Measurements from ENCODE around the gene MX2.

Gene MX2

DNA sequence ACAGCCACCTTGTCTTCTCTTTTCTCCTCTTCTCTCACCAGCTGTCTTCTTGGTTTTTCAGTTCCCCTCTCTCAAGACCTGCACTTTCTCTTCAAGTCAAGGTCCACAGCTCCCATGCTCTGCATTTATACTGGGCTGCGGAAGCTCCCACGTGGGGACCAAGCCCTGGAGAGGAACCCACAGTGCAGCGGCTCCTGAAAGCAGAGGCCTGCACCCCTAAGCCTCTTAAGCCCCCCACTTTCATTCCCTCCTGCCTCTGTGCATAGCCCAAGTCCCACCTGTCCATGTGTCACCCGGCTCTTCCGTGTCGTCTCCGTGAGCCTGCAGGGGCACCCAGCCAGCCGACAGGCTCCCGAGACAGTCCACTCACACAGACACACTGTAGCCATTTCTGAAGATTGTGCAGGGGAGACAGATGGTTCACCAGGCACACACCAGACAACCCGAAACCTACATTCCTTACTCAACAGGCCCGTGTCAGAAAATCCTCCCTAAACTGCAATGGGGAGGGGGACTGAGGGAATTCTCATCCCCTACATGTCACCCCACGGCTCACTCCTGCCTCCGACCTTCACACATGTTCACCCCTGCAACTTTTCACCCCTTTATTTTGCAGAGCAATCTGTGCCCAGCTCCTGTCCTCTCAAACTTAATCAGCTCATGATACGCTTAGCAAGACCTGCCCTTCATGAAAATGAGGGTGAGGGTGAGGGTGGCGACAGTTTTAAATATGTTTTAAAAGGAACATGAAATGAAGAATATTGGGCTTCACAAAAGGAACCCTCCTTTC, 6.3 kb downstream of the MX2 start:
- TF ChIP-seq, protein P1, sequence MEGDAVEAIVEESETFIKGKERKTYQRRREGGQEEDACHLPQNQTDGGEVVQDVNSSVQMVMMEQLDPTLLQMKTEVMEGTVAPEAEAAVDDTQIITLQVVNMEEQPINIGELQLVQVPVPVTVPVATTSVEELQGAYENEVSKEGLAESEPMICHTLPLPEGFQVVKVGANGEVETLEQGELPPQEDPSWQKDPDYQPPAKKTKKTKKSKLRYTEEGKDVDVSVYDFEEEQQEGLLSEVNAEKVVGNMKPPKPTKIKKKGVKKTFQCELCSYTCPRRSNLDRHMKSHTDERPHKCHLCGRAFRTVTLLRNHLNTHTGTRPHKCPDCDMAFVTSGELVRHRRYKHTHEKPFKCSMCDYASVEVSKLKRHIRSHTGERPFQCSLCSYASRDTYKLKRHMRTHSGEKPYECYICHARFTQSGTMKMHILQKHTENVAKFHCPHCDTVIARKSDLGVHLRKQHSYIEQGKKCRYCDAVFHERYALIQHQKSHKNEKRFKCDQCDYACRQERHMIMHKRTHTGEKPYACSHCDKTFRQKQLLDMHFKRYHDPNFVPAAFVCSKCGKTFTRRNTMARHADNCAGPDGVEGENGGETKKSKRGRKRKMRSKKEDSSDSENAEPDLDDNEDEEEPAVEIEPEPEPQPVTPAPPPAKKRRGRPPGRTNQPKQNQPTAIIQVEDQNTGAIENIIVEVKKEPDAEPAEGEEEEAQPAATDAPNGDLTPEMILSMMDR (conservative IDR thresholded peaks at IDR 0.05; ENCODE audit: low read length): no peak
- DNase-seq (ENCODE audit: low read depth): no peak
- H3K4me3 ChIP-seq (ENCODE audit: low read length): no peak overlapping the region

DNA sequence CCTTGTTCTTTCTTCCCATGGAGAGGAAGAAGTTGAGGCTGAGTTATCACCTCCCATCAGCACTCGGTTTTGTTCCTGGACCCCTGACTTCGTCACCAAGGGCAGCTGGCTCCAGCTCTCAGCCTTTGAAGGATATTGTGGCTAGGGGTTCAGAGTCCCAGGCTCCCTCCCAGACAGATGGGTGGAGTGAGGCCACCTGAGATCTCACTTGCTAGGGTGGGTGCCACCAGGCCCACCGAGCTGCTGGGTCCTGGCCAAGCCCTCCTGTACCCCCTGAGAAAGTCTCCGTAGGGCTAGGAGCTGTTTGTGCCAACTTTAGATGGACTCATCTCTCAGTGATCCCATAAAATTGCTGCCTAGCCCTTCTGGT, 6.9 kb downstream of the MX2 start:
- DNase-seq (ENCODE audit: low read depth): no peak
- no peak overlapping the region for H3K4me3 ChIP-seq (ENCODE audit: low read length)
- TF ChIP-seq, protein P1 (conservative IDR thresholded peaks at IDR 0.05; ENCODE audit: low read length): no peak

DNA sequence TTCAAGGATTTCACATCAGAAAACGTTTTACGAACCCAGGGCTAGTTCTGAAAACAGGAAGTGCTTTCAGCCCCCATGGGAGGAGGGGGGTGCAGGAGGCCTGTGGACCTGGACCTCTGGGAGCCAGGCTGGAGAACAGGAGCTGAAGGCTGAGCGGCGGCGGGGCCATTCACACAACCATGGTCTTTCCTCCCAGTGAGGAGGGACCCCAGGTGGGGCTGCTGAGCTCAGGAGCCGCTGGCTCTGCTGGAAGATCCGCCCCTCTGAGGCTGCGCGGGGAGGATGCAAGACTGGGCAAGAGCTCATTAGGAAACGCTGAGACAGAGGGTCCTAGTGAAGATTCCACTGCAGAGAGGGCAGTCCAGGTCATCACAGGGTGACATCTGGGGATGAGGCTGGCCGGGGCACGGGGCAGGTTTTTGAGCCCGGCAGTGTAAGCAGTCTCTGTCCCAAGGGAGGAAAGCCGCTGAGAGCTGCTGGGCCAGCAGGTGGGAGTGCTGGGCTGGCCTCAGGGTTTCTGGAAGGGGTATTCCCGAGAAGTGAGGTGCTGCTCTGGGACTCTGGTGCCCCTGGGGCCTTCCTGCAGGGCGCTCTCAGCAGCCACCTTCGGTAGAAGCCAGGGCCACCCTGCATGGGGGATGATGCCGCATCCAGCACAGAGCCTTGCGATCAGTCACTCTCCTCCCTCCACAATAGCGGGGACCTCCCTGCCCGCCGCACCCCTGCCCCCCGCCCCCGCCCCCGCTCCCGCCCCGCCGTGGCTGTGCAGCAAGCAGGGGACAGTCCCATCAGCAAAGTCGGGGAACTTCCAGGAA, 7.5 kb downstream of the MX2 start:
- peak overlapping the region; percentile 27 for H3K4me3 ChIP-seq (ENCODE audit: low read length)
- DNase-seq (ENCODE audit: low read depth): peak; percentile 17

DNA sequence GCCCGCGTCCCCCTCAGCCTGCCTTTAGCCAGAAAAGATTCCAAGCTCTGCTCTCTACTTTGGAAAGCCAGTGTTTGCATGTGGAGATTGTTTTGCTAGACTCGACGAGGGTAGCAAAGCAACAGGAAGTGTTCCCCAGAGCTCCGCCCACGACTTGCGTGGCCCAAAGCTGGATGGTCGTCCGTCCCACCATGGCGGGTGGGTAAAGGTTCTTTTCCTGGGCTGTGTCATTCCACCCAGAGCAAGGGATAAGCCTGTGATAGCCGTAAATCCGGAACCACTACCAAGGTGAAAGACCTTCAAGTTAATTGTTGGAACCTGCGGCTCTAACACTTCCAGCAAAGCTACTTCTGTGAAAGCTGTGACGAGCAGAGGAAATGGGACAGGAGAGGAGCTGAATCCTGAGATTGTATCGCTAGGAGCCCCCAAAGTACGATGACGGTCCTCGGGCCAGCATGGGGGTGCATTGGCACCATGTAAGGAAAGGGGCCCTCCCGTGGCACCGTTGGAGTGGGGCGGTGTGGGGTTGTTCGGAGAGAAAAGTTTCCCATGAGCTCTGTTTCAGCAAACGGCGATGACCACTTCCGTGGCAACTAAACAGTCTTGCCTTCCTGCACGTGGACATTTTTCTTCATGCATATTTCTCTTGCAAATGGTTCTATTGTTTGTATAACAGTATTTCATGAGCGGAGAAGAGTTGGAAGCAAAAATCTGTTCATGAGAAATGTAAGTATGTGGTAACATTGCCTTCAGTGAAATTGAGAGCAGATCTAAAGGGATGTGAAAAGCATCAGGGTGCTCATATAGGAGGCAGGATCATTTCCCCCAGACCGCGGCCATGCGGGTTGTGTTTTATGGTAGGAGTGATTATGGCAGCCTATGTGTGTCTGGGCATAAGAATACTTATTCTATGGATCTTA, 8.4 kb downstream of the MX2 start:
- no peak overlapping the region for H3K4me3 ChIP-seq (ENCODE audit: low read length)
- DNase-seq (ENCODE audit: low read depth): no peak
- TF ChIP-seq, protein P1 (conservative IDR thresholded peaks at IDR 0.05; ENCODE audit: low read length): no peak

More for the DNA sequence above, 7.5 kb downstream of the MX2 start:
- TF ChIP-seq, protein P1 (conservative IDR thresholded peaks at IDR 0.05; ENCODE audit: low read length): peak; percentile 21; the same call in 1 of the 2 replicates

DNA sequence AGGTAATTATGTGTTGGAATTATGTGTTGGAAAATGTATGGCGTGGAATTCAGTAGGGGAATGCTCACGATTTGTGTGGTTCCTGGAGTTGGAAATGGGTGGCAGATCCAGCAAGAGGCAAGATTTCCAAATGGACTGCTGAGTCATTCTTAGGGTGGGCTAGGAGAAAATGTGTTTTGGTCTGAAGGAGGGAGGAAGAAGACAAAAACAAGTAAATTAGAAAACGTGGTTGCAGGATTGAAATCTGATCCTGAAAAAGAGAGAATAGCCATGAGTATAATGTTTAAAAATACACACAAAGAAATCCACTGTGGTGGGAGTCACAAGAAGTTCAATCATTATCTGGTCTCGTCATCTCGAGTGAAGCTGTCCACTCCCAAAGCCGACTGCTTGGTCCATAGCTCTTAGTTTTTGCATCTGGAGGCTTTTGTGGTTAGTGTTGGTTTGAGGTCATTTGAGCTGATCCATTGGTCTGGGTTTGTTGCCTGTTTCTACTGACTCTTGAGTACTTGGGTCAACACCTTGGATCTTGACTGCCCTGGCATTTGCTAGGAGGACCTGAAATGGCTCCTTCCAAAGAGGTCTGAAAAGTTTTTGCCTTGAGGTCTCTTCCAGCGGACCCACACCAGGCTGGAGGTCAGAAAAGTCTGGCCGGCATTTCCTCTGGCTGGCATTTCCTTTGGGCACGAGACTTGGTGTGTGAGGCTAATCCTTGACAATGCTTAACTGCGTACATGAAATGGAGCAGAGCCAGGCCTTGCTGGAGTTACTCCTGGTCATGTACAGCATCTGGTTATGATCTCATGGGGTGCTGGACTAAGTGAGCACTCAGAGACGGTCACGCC, 9.2 kb downstream of the MX2 start:
- H3K4me3 ChIP-seq (ENCODE audit: low read length): no peak overlapping the region
- TF ChIP-seq, protein P1 (conservative IDR thresholded peaks at IDR 0.05; ENCODE audit: low read length): no peak
- DNase-seq (ENCODE audit: low read depth): peak; percentile 61

DNA sequence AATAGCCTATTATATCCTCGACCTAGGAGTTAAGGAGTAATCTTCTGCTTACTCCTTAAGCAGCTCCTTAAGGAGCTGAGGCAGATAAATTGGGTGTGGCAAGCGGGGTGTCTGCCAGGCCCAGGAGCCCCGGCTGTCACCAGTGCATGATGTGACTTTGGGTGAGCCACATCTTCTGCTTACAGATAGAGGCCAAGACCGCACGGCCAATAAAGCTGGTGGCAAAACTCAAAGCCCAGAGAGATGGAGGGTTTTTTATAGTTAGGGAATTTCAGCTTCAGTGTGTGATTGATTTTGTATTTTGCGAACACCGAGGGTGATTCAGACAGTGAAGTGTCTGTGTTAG, 9.8 kb downstream of the MX2 start:
- H3K4me3 ChIP-seq (ENCODE audit: low read length): no peak overlapping the region
- no peak for DNase-seq (ENCODE audit: low read depth)
- TF ChIP-seq, protein P1 (conservative IDR thresholded peaks at IDR 0.05; ENCODE audit: low read length): no peak
